NB4 (cell line): Measurements from ENCODE around the gene TMEM82.

ENCODE experiments used
- MYC ChIP-seq: IDR thresholded peaks from 2 replicates; pipeline ENCODE4 v1.6.1; 2011; ENCODE audit warnings: low read depth, low read length
- POLR2A ChIP-seq: IDR thresholded peaks from 2 replicates; pipeline ENCODE4 v1.6.1; 2011; ENCODE audit warnings: mild to moderate bottlenecking; ENCODE audit not compliant: insufficient read length; ENCODE audit errors: extremely low read depth
- TF ChIP-seq, protein P1 (sequence below): IDR thresholded peaks from one replicate; pipeline ENCODE4 v1.5.1; 2012; ENCODE audit warnings: low read depth, low read length

DNA sequence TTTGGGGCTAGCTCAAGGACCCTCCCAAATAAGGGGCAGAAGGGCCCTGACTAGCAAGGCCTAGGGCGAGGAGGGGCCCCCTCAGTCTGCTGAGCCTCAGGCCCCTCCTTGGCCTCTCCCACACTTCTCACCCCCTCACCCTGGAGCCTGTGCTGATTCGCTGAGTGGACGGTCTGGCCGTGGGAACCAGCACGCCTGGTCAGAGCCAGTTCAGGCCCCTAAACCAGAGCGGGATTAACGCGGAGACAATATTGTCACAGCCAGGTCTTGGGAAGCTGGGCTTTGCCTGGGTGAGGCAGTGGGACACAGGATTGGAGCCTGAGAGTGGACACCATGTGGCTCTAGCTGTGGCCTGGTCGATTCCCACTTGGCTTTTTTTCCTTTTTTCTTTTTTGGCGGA is 11.5 kb downstream of the TMEM82 start:
- TF ChIP-seq POLR2A (no peak), MYC (no peak)
- TF ChIP-seq, protein P1, sequence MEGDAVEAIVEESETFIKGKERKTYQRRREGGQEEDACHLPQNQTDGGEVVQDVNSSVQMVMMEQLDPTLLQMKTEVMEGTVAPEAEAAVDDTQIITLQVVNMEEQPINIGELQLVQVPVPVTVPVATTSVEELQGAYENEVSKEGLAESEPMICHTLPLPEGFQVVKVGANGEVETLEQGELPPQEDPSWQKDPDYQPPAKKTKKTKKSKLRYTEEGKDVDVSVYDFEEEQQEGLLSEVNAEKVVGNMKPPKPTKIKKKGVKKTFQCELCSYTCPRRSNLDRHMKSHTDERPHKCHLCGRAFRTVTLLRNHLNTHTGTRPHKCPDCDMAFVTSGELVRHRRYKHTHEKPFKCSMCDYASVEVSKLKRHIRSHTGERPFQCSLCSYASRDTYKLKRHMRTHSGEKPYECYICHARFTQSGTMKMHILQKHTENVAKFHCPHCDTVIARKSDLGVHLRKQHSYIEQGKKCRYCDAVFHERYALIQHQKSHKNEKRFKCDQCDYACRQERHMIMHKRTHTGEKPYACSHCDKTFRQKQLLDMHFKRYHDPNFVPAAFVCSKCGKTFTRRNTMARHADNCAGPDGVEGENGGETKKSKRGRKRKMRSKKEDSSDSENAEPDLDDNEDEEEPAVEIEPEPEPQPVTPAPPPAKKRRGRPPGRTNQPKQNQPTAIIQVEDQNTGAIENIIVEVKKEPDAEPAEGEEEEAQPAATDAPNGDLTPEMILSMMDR = no peak
